Type B pancreatic cell (in vitro differentiated cells): ENCODE data around the gene PLGRKT. TPM values are rescaled to one million over a fixed set of nuclear protein-coding genes. Genes with fewer than 3 reads are reported as not detected.
A peak's percentile ranks its signal among the peaks of the same experiment; 100 is the strongest.

Source experiments
- DNase-seq: peaks from one replicate; pipeline ENCODE4 v3.0.0; 2021; ENCODE audit warnings: mixed read lengths; ENCODE audit not compliant: unreplicated experiment; ENCODE audit errors: extremely low spot score
- H3K27ac Mint-ChIP-seq: 2 replicates; pipeline ENCODE4 v1.8.0; 2021; ENCODE audit warnings: mild to moderate bottlenecking, mixed read lengths
- H3K27me3 Mint-ChIP-seq: 2 replicates; pipeline ENCODE4 v1.8.0; 2021; ENCODE audit warnings: mixed read lengths
- H3K36me3 Mint-ChIP-seq: 2 replicates; pipeline ENCODE4 v1.8.0; 2021; ENCODE audit warnings: mixed read lengths
- H3K4me1 Mint-ChIP-seq: one replicate; pipeline ENCODE4 v1.8.0; 2021; ENCODE audit warnings: mixed read lengths; ENCODE audit not compliant: unreplicated experiment
- H3K4me3 Mint-ChIP-seq: 2 replicates; pipeline ENCODE4 v1.8.0; 2021; ENCODE audit warnings: mild to moderate bottlenecking, mixed read lengths
- H3K9me3 Mint-ChIP-seq: 2 replicates; pipeline ENCODE4 v1.8.0; 2021; ENCODE audit warnings: mixed read lengths
- CTCF ChIP-seq: fragments of 200-600 bp; sonication (generic); conservative IDR thresholded peaks from 2 replicates; pipeline ENCODE4 v1.5.0; 2021; ENCODE audit warnings: antibody characterized with exemption, mild to moderate bottlenecking
- total RNA-seq: library from RNA; stranded (reverse); gene quantifications from 2 replicates; pipeline ENCODE4 v1.2.1, GENCODE V29; 2021; ENCODE audit warnings: low replicate concordance

The PLGRKT gene
- total RNA-seq, 1 donor from 2014 or later = 25.6 TPM

GRCh38 chr9:5459289-5459829 is 21.6 kb upstream of the PLGRKT start:
- TF ChIP-seq CTCF = no peak
- no peak overlapping the region for H3K4me3 Mint-ChIP-seq
- no peaks in the 10 kb centered on the region for H3K36me3 Mint-ChIP-seq

GRCh38 chr9:5455181-5455580 is 17.5 kb upstream of the PLGRKT start:
- TF ChIP-seq CTCF = no peak
- H3K4me3 Mint-ChIP-seq = peak overlapping the region; percentile 33
- DNase-seq = no peak
- no peaks in the 10 kb centered on the region for H3K27me3 Mint-ChIP-seq
- H3K36me3 Mint-ChIP-seq = no peaks in the 10 kb centered on the region
- H3K27ac Mint-ChIP-seq = peak overlapping the region; percentile 26
- no peaks in the 10 kb centered on the region for H3K9me3 Mint-ChIP-seq
- peaks cover 3% of the 10 kb centered on the region for H3K4me1 Mint-ChIP-seq

More at GRCh38 chr9:5459289-5459829, 21.6 kb upstream of the PLGRKT start:
- no peaks in the 10 kb centered on the region for H3K9me3 Mint-ChIP-seq
- no peaks in the 10 kb centered on the region for H3K4me1 Mint-ChIP-seq
- no peak for DNase-seq
- H3K27ac Mint-ChIP-seq = no peak overlapping the region
- no peaks in the 10 kb centered on the region for H3K27me3 Mint-ChIP-seq

GRCh38 chr9:5453673-5454072 is 15.9 kb upstream of the PLGRKT start:
- Mint-ChIP-seq H3K27ac (no peak overlapping the region), H3K27me3 (no peaks in the 10 kb centered on the region), H3K36me3 (no peaks in the 10 kb centered on the region), H3K4me3 (no peak overlapping the region), H3K4me1 (peaks cover 6% of the 10 kb centered on the region), H3K9me3 (no peaks in the 10 kb centered on the region)
- no peak for TF ChIP-seq CTCF
- DNase-seq = no peak

GRCh38 chr9:5453004-5453403 is 15.3 kb upstream of the PLGRKT start:
- no peak for TF ChIP-seq CTCF
- H3K4me3 Mint-ChIP-seq = no peak overlapping the region
- DNase-seq = no peak
- no peaks in the 10 kb centered on the region for H3K9me3 Mint-ChIP-seq
- no peaks in the 10 kb centered on the region for H3K36me3 Mint-ChIP-seq
- peaks cover 6% of the 10 kb centered on the region for H3K4me1 Mint-ChIP-seq
- no peaks in the 10 kb centered on the region for H3K27me3 Mint-ChIP-seq
- no peak overlapping the region for H3K27ac Mint-ChIP-seq

GRCh38 chr9:5452286-5452609 is 14.5 kb upstream of the PLGRKT start:
- Mint-ChIP-seq H3K9me3 (no peaks in the 10 kb centered on the region), H3K4me1 (peaks cover 6% of the 10 kb centered on the region), H3K4me3 (peak overlapping the region; percentile 35), H3K27ac (no peak overlapping the region), H3K27me3 (no peaks in the 10 kb centered on the region), H3K36me3 (no peaks in the 10 kb centered on the region)
- TF ChIP-seq CTCF = no peak
- DNase-seq = no peak
